Breast epithelium (tissue), 3 donors: Measurements from ENCODE around the gene HIPK2.
A peak's percentile ranks its signal among the peaks of the same experiment; 100 is the strongest.

Source experiments
- CTCF ChIP-seq, 3 donors: fragments of 450-650 bp; IDR thresholded peaks; one replicate each; pipeline ENCODE4 v1.5.1; 2016 to 2017; ENCODE audit warnings: antibody characterized with exemption in 3 of 3, mild to moderate bottlenecking in 3 of 3, moderate library complexity in 3 of 3
- POLR2A ChIP-seq: fragments of 450-650 bp; IDR thresholded peaks from one replicate; pipeline ENCODE4 v1.6.1; 2016; ENCODE audit warnings: antibody characterized with exemption, mild to moderate bottlenecking, moderate library complexity

DNA sequence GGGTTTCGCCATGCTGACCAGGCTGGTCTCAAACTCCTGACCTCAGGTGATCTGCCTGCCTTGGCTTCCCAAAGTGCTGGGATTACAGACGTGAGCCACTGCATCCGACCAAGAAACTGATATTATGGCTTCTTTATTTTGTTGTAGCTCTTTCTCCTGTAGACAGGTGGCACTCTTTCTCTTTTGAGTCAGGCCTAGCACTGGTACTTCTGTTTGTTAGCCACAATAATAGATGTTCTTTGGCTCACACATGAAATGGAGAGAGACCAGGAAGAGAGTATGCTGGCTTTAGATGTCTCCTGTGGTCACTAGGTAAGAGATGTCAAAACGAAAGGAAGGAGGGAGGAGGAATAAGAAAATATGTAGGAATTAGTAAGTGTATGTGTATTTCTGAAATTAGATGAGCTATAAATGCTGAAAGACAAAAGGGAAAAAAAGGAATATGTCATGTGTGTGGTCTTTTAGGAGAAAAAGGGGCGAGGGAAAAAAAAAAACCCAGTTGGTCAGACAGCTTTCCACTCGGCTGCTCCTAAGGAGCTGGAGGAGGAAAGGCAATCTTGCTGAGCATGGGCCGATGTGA is 175.6 kb downstream of the HIPK2 start:
- TF ChIP-seq CTCF (IDR thresholded peaks at IDR 0.05), result peak in 1 of 3 donors; percentile 23
- no peak for TF ChIP-seq POLR2A
